GM12874 (cell line): ENCODE data around the gene TRPM2.

Experiments used
- CTCF ChIP-seq: IDR thresholded peaks from 2 replicates; pipeline ENCODE4 v1.5.1; 2011; ENCODE audit warnings: low read depth, mild to moderate bottlenecking, control low read depth, low read length, moderate library complexity; ENCODE audit not compliant: insufficient read depth

TRPM2 gene

GRCh38 chr21:44353191-44353970 lies at the start of gene TRPM2:
TRPM2 (plus strand) TSS chr21:44353621; CDS start chr21:44353701, 80 bp downstream.
- TF ChIP-seq CTCF: no peak

GRCh38 chr21:44304011-44304616 lies 49.3 kb upstream of the TRPM2 start:
- no peak for TF ChIP-seq CTCF

GRCh38 chr21:44304877-44305293 lies 48.5 kb upstream of the TRPM2 start:
- TF ChIP-seq CTCF: peak; percentile 68

- no peak for TF ChIP-seq CTCF
These were observed 47.7 kb upstream of the TRPM2 start for GRCh38 chr21:44305691-44306090.

GRCh38 chr21:44306936-44307704 lies 46.3 kb upstream of the TRPM2 start:
- no peak for TF ChIP-seq CTCF

GRCh38 chr21:44310628-44311507 lies 42.6 kb upstream of the TRPM2 start:
- no peak for TF ChIP-seq CTCF

GRCh38 chr21:44312089-44312488 lies 41.3 kb upstream of the TRPM2 start:
- TF ChIP-seq CTCF: no peak
